GM10266 (cell line): ENCODE results near the gene CST7.

Experiments used
- DNase-seq: peaks from one replicate; pipeline ENCODE4 v3.0.0; 2012; ENCODE audit errors: extremely low spot score
- CTCF ChIP-seq: IDR thresholded peaks from 2 replicates; pipeline ENCODE4 v1.5.1; 2012; ENCODE audit warnings: mild to moderate bottlenecking, low read depth; ENCODE audit not compliant: control insufficient read depth, insufficient read depth; ENCODE audit errors: missing control alignments

The CST7 gene

GRCh38 chr20:24979036-24979960, 30.2 kb downstream of the CST7 start:
- DNase-seq = no peak
- TF ChIP-seq CTCF = no peak

- DNase-seq = no peak
- no peak for TF ChIP-seq CTCF
These were observed 31.4 kb downstream of the CST7 start for GRCh38 chr20:24980291-24981053.

GRCh38 chr20:24981282-24981681, 32.2 kb downstream of the CST7 start:
- no peak for DNase-seq
- no peak for TF ChIP-seq CTCF

- no peak for DNase-seq
- no peak for TF ChIP-seq CTCF
These were observed 32.7 kb downstream of the CST7 start for GRCh38 chr20:24981790-24982189.

GRCh38 chr20:24983896-24984295, 34.8 kb downstream of the CST7 start:
- DNase-seq = no peak
- TF ChIP-seq CTCF = no peak

- TF ChIP-seq CTCF = no peak
- no peak for DNase-seq
These were observed 36.0 kb downstream of the CST7 start for GRCh38 chr20:24984961-24985640.
